HG03066 (cell line): ENCODE results near the gene RPRD1A.
"Not testable (repeated sequence)": the region's sequence is repeated elsewhere in the genome, so short reads cannot be mapped to it uniquely, and the experiment has no call there.

Experiments
- ATAC-seq: cut with Tn5 transposase; IDR thresholded peaks from one replicate; pipeline ENCODE4 v1.9.1; 2021; ENCODE audit warnings: low read depth; ENCODE audit not compliant: unreplicated experiment

RPRD1A gene

GRCh38 chr18:36081118-36081517 lies 13.8 kb upstream of the RPRD1A start:
- ATAC-seq, result not testable (repeated sequence)

- no peak for ATAC-seq
Observed at GRCh38 chr18:36078751-36079529, 11.6 kb upstream of the RPRD1A start.

GRCh38 chr18:36077764-36078163 lies 10.4 kb upstream of the RPRD1A start:
- ATAC-seq, result not testable (repeated sequence)

GRCh38 chr18:36075862-36076587 lies 8.7 kb upstream of the RPRD1A start:
- ATAC-seq, result no peak

GRCh38 chr18:36074435-36074834 lies 7.1 kb upstream of the RPRD1A start:
- ATAC-seq, result no peak

GRCh38 chr18:36073676-36074075 lies 6.3 kb upstream of the RPRD1A start:
- ATAC-seq, result no peak

- not testable (repeated sequence) for ATAC-seq
Observed at GRCh38 chr18:36072406-36072805, 5.0 kb upstream of the RPRD1A start.

- peak; percentile 4 for ATAC-seq
Observed at GRCh38 chr18:36066686-36067054, 689 bp downstream of the RPRD1A start.

GRCh38 chr18:36066001-36066400 lies 1.4 kb downstream of the RPRD1A start:
- no peak for ATAC-seq

- not testable (repeated sequence) for ATAC-seq
Observed at GRCh38 chr18:36064809-36065079, 2.6 kb downstream of the RPRD1A start.

GRCh38 chr18:36064027-36064808 lies 3.1 kb downstream of the RPRD1A start:
- no peak for ATAC-seq

GRCh38 chr18:36058674-36059073 lies 8.7 kb downstream of the RPRD1A start:
- ATAC-seq, result no peak

GRCh38 chr18:36051760-36052159 lies 15.6 kb downstream of the RPRD1A start:
- no peak for ATAC-seq

GRCh38 chr18:36050479-36050878 lies 16.9 kb downstream of the RPRD1A start:
- ATAC-seq, result no peak

GRCh38 chr18:36047521-36047920 lies 19.8 kb downstream of the RPRD1A start:
- ATAC-seq, result no peak

- ATAC-seq, result no peak
Observed at GRCh38 chr18:36046898-36047297, 20.5 kb downstream of the RPRD1A start.

GRCh38 chr18:36045241-36045991 lies 21.9 kb downstream of the RPRD1A start:
- ATAC-seq, result no peak

- no peak for ATAC-seq
Observed at GRCh38 chr18:36043153-36043552, 24.2 kb downstream of the RPRD1A start.

- no peak for ATAC-seq
Observed at GRCh38 chr18:36041146-36041545, 26.2 kb downstream of the RPRD1A start.

- ATAC-seq, result no peak
Observed at GRCh38 chr18:36038102-36038663, 29.2 kb downstream of the RPRD1A start.
